Measurements from ENCODE around the gene RAMP1. TPM values are rescaled to one million over a fixed set of nuclear protein-coding genes. Genes with fewer than 3 reads are reported as not detected.

Gene RAMP1
- total and polyA plus RNA-seq, 2 of the 4 experiments (the other 2 are of a cell fraction), result 15.8 to 77.1 TPM

GRCh38 chr2:237883951-237884446 lies 24.6 kb downstream of the RAMP1 start (continued):
- TF ChIP-seq ELK1 (IDR thresholded peaks at IDR 0.05; ENCODE audit: borderline replicate concordance, low read depth, low read length) (no peak), MAFK (IDR thresholded peaks at IDR 0.05; ENCODE audit: low read depth, low read length) (no peak), USF2 (IDR thresholded peaks at IDR 0.05; ENCODE audit: low read depth, low read length) (no peak)

GRCh38 chr2:237884681-237885080 lies 25.3 kb downstream of the RAMP1 start:
- Histone ChIP-seq H2AK5ac (ENCODE audit: low read depth, low read length) (no peak overlapping the region), H3K56ac (ENCODE audit: extremely low read depth, insufficient read depth, low read length) (no peak overlapping the region), H2BK5ac (ENCODE audit: low read depth, low read length, poor library complexity, severe bottlenecking) (no peak overlapping the region), H2BK120ac (ENCODE audit: low read depth, low read length) (no peak overlapping the region), H3K9ac (ENCODE audit: low read depth, low read length) (no peak overlapping the region), H2BK15ac (ENCODE audit: low read depth, low read length) (no peak overlapping the region), H3K79me1 (ENCODE audit: low read depth in 1 of 2, low read length in 2 of 2) (peaks cover 0 to 4% of the 10 kb centered on the region in 2 experiments; a peak in 1 of 4 replicates), H2BK20ac (ENCODE audit: low read depth, low read length) (no peak overlapping the region), H4K5ac (ENCODE audit: low read depth, low read length) (no peak overlapping the region), H2AFZ (replicated peaks; ENCODE audit: low read length, poor library complexity) (no peak overlapping the region), H3K27ac (ENCODE audit: insufficient read depth, low read length) (no peak overlapping the region), H4K91ac (ENCODE audit: insufficient read depth, low read depth, low read length) (no peak overlapping the region), H3K4me2 (ENCODE audit: low read depth, low read length) (no peak overlapping the region), H3K4me3 (ENCODE audit: insufficient read depth, low read depth, low read length) (no peak overlapping the region), H4K20me1 (ENCODE audit: insufficient read depth, low read length) (no peaks in the 10 kb centered on the region), H2AK9ac (replicated peaks; ENCODE audit: low read depth, low read length, poor library complexity) (no peak overlapping the region), H3K36me3 (ENCODE audit: control insufficient read depth, insufficient read depth, low read length) (no peaks in the 10 kb centered on the region), H4K8ac (ENCODE audit: low read depth in 2 of 2, low read length in 2 of 2) (no peak overlapping the region), H3K23ac (ENCODE audit: low read depth, low read length) (no peak overlapping the region), H3K9me3 (ENCODE audit: control insufficient read depth, insufficient read depth, low read length) (no peaks in the 10 kb centered on the region), H3K9me1 (ENCODE audit: insufficient read depth, low read length) (peaks cover 15% of the 10 kb centered on the region), H3K14ac (replicated peaks; ENCODE audit: low read depth, low read length) (no peak overlapping the region), H3K18ac (ENCODE audit: low read depth, low read length) (no peak overlapping the region), H3K4me1 (ENCODE audit: control insufficient read depth, insufficient read depth, low read length) (peaks cover 5% of the 10 kb centered on the region; the same call in 1 of the 2 replicates), H3K4ac (ENCODE audit: low read depth, low read length) (no peak overlapping the region), H3K27me3 (ENCODE audit: control insufficient read depth, insufficient read depth, low read length) (no peaks in the 10 kb centered on the region)
- 77% methylated on average over 5 of the region's 13 CpGs; no CpG with 5 or more reads in 1 of the 2 experiments for WGBS, 2 experiments (ENCODE audit: extremely low coverage in 2 of 2, insufficient read length in 1 of 2)
- in situ Hi-C loops (cut with MboI; ENCODE audit: low sequenced_read_pairs), result no loop called here
- ATAC-seq (ENCODE audit: low read depth) (no peak), DNase-seq (no peak)
- CTCF ChIA-PET, result interaction anchor here (0.6 kb wide), 1 partner anchor 39 kb away, joined by 5 read pairs; no protein-coding TSS in a partner anchor
- POLR2A ChIA-PET (ENCODE audit: unreplicated experiment), result no interaction called here
- intact Hi-C loops (cut with micrococcal nuclease), result no loop called here
- no TSS peak for BruUV-seq (replicated peaks)
- no peak for TF ChIP-seq MAZ (IDR thresholded peaks at IDR 0.05; ENCODE audit: borderline replicate concordance, low read depth, low read length)
- no peak for TF ChIP-seq SMC3 (IDR thresholded peaks at IDR 0.05; ENCODE audit: low read depth, low read length)
- no peak for TF ChIP-seq MXI1 (IDR thresholded peaks at IDR 0.05; ENCODE audit: borderline replicate concordance, low read depth, low read length)
- TF ChIP-seq RCOR1 (IDR thresholded peaks at IDR 0.05; ENCODE audit: insufficient replicate concordance, low read length), result no peak
- TF ChIP-seq CTCF (conservative IDR thresholded peaks at IDR 0.05; ENCODE audit: low read depth, low read length), result no peak
- TF ChIP-seq ELK1 (IDR thresholded peaks at IDR 0.05; ENCODE audit: borderline replicate concordance, low read depth, low read length), result no peak
- dilution Hi-C loops (cut with HindIII; ENCODE audit: low sequenced_read_pairs, unreplicated experiment), result no loop called here
